Regular cardiac myocyte (primary cell): ENCODE measurements around the gene PRPF6. TPM values are rescaled to one million over a fixed set of nuclear protein-coding genes. Genes with fewer than 3 reads are reported as not detected.

Source experiments
- total RNA-seq: library from RNA; depleted of rRNA; stranded (reverse); fragments of >200 nt; gene quantifications from 2 replicates; pipeline ENCODE4 v1.2.3, GENCODE V29; 2014

The PRPF6 gene
- 49.6 and 65.6 TPM in 2 replicates for total RNA-seq

GRCh38 chr20:63980806-63981728, at the start of gene PRPF6:
TSS of gene PRPF6 (plus strand) at chr20:63981132. CDS start at chr20:63981246, 114 bp downstream.

GRCh38 chr20:63955827-63956663, 24.9 kb upstream of the PRPF6 start, which contains the start of gene UCKL1:
TSS of gene UCKL1 (minus strand) at chr20:63956416. CDS start at chr20:63956372, 44 bp downstream.

GRCh38 chr20:63969838-63970713, 10.9 kb upstream of the PRPF6 start, which contains the start of gene ZNF512B:
TSS of gene ZNF512B (minus strand) at chr20:63969930. CDS start at chr20:63967950, 1,980 bp downstream.

GRCh38 chr20:63979557-63980316, 1.2 kb upstream of the PRPF6 start, which contains the start of gene SAMD10:
TSS of gene SAMD10 (minus strand) at chr20:63979642. CDS start at chr20:63979467, 175 bp downstream.

GRCh38 chr20:64035933-64036345, 55.0 kb downstream of the PRPF6 start, which contains the start of gene C20orf204:
TSS of gene C20orf204 (plus strand) at chr20:64036182. CDS start at chr20:64036324, 142 bp downstream.

GRCh38 chr20:64049060-64049877, 68.3 kb downstream of the PRPF6 start, which contains the start of gene SOX18:
TSS of gene SOX18 (minus strand) at chr20:64049639. CDS start at chr20:64049516, 123 bp downstream.

GRCh38 chr20:64062596-64063388, 81.9 kb downstream of the PRPF6 start, which contains the start of gene TCEA2:
TSS of gene TCEA2 (plus strand) at chr20:64063198. CDS start at chr20:64063313, 115 bp downstream.

GRCh38 chr20:64079273-64080012, 98.5 kb downstream of the PRPF6 start, which contains the start of gene RGS19:
TSS of gene RGS19 (minus strand) at chr20:64079518. CDS start at chr20:64076886, 2,632 bp downstream.

GRCh38 chr20:64080013-64080812, 99.3 kb downstream of the PRPF6 start, which contains the start of gene OPRL1:
TSS of gene OPRL1 (plus strand) at chr20:64080082. CDS start at chr20:64092721, 12,639 bp downstream.

Other genes starting within 250 kb of the PRPF6 start
- 3.3 and 4.2 TPM in 2 replicates for gene LIME1, start 244.5 kb upstream of the PRPF6 start, total RNA-seq
- gene SLC2A4RG, start 241.4 kb upstream of the PRPF6 start, total RNA-seq = 22.0 and 22.3 TPM in 2 replicates
- gene ZBTB46, start 149.9 kb upstream of the PRPF6 start, total RNA-seq = 4.8 and 14.6 TPM in 2 replicates
- not detected in 2 replicates for gene ABHD16B, start 119.6 kb upstream of the PRPF6 start, total RNA-seq
- gene TPD52L2, start 115.9 kb upstream of the PRPF6 start, total RNA-seq = 137 and 175 TPM in 2 replicates
- gene DNAJC5, start 86.0 kb upstream of the PRPF6 start, total RNA-seq = 73.9 and 78.2 TPM in 2 replicates
- gene UCKL1, start 24.7 kb upstream of the PRPF6 start, total RNA-seq = 13.5 and 25.9 TPM in 2 replicates
- gene ZNF512B, start 11.2 kb upstream of the PRPF6 start, total RNA-seq = 5.1 and 8.4 TPM in 2 replicates
- gene SAMD10, start 1.5 kb upstream of the PRPF6 start, total RNA-seq = 0.38 and 0.56 TPM in 2 replicates
- gene C20orf204, start 55.0 kb downstream of the PRPF6 start, total RNA-seq = 0.77 and 0.85 TPM in 2 replicates
- under 0.01 and 0.19 TPM in 2 replicates for gene SOX18, start 68.5 kb downstream of the PRPF6 start, total RNA-seq
- gene TCEA2, start 82.1 kb downstream of the PRPF6 start, total RNA-seq = 10.0 and 33.0 TPM in 2 replicates
- gene RGS19, start 98.4 kb downstream of the PRPF6 start, total RNA-seq = 6.3 and 7.0 TPM in 2 replicates
- gene OPRL1, start 99.0 kb downstream of the PRPF6 start, total RNA-seq = 0.19 and 2.0 TPM in 2 replicates
- 0.19 TPM in 1 of 2 replicates, not detected in the other for gene LKAAEAR1, start 103.3 kb downstream of the PRPF6 start, total RNA-seq
- not detected in 2 replicates for gene NPBWR2, start 126.4 kb downstream of the PRPF6 start, total RNA-seq
- not detected in 2 replicates for gene MYT1, start 183.3 kb downstream of the PRPF6 start, total RNA-seq